Heart right ventricle (tissue), 16 donors: Measurements from ENCODE around the gene CDKN3. TPM values are rescaled to one million over a fixed set of nuclear protein-coding genes. Genes with fewer than 3 reads are reported as not detected.

Experiments used
- ATAC-seq, 8 donors: fragments of 200-7000 bp; cut with Tn5 transposase; one replicate each; pipeline ENCODE4 v1.9.1; 2020; ENCODE audit warnings: mild to moderate bottlenecking in 8 of 8, moderate library complexity in 8 of 8, moderate number of reproducible peaks in 1 of 8
- DNase-seq, 2 donors: peaks; one replicate each; pipeline ENCODE4 v3.0.0-alpha.2; 2020
- H3K27ac ChIP-seq, 10 donors: fragments of 200-600 bp; sonication (generic) in 2 of 10; one replicate each; pipeline versions ENCODE4 v1.5.0 to v1.8.0; 2020 to 2022; ENCODE audit warnings: mild to moderate bottlenecking in 3 of 10
- H3K27me3 ChIP-seq, 7 donors: fragments of 200-600 bp; one replicate each; pipeline ENCODE4 v1.8.0; 2021 to 2022; ENCODE audit warnings: mild to moderate bottlenecking in 2 of 7
- H3K36me3 ChIP-seq, 9 donors: fragments of 200-600 bp; sonication (generic) in 1 of 9; one replicate each; pipeline versions ENCODE4 v1.5.0 to v1.8.0; 2020 to 2022; ENCODE audit warnings: mild to moderate bottlenecking in 2 of 9
- H3K4me1 ChIP-seq, 9 donors: fragments of 200-600 bp; sonication (generic) in 1 of 9; one replicate each; pipeline versions ENCODE4 v1.5.0 to v1.8.0; 2020 to 2022; ENCODE audit warnings: mild to moderate bottlenecking in 4 of 9
- H3K4me3 ChIP-seq, 10 donors: fragments of 200-600 bp; sonication (generic) in 2 of 10; one replicate each; pipeline versions ENCODE4 v1.5.0 to v1.8.0; 2020 to 2022; ENCODE audit warnings: mild to moderate bottlenecking in 7 of 10, moderate library complexity in 2 of 10
- H3K9me3 ChIP-seq, 11 donors: fragments of 200-600 bp in 10 of 11; sonication (generic) in 2 of 11; one replicate each; pipeline versions ENCODE4 v1.5.0 to v1.8.0; 2013 to 2022; ENCODE audit warnings: mild to moderate bottlenecking in 2 of 11, control low read depth in 1 of 11, moderate library complexity in 1 of 11
- WGBS, 2 donors: extraction: QIAGEN DNeasy Blood & Tissue Kit; methylation state at CpG; one replicate each; pipeline ENCODE4 v1.1.7; 2013; ENCODE audit warnings: inconsistent platforms in 1 of 2; 5-methylcytosine and 5-hydroxymethylcytosine counted together
- intact Hi-C, 10 donors: fragments of 100-400 bp; cut with DNase I; formaldehyde crosslinking; loops; one replicate each; pipeline versions ENCODE4 v1.11.1 to v1.14.2; 2022
- polyA plus RNA-seq, 2 donors: library from polyadenylated mRNA; stranded (reverse); fragments of 200-250 nt; gene quantifications; one replicate each; pipeline ENCODE4 v1.2.3, GENCODE V29; 2013
- total RNA-seq, 10 donors: library from RNA; stranded (reverse); fragmentation: NEBNext Ultra II Directional in 3 of 10; extraction: Animal tissue kit (Norgen Biotek cat#: 25700) in 3 of 10; gene quantifications; one replicate each; pipeline versions ENCODE4 v1.2.1 to v1.2.4, GENCODE V29; 2021 to 2023
- TF ChIP-seq, protein P1 (sequence below), 9 donors: fragments of 200-600 bp; sonication (generic) in 2 of 9; IDR thresholded peaks; one replicate each; pipeline versions ENCODE4 v1.5.0 to v1.8.0; 2021 to 2022; ENCODE audit warnings: antibody characterized with exemption in 9 of 9, mild to moderate bottlenecking in 5 of 9, moderate library complexity in 1 of 9
- donor health status: Arrhythmogenic right ventricular cardiomyopathy.
- donor health status: ischemic (EF 13 %, LVEDD 7.1; RV severe dilation, severe dysfunction).
- donor health status: healthy with polysubstance abuse.
- donor health status: DM: no; HTN: yes; CAD: no.
- donor health status: DM: no; HTN: no; CAD: no.
- donor health status: ischemic (EF 25% LVEDD 6.9; RV normal size, moderate dysfunction).
- donor health status: ischemic (EF 25% LVEDD 5.7; RV mildly dilated, moderate dysfunction).
- donor health status: healthy.
- donor health status: DM: yes; HTN: yes; CAD: no.
- donor health status: Ischemic cardiomyopathy.
- donor health status: ischemic (EF 35%, LVEDD 5.7; RV mildly dilated, moderate dysfunction).
- donor health status: nonischemic (EF 11% LVEDD 7.7; RV severe dilation, severe dysfunction).
- donor health status: DM: yes; HTN: yes; CAD: no.
- donor health status: PGD.
- donor health status: ischemic (EF 29% LVEDD 5.4; RV normal size, mild dysfunction).
- donor health status: nonischemic (EF 23%, LVEDD 6.1; RV moderate dilation, normal function).

CDKN3 gene
- total and polyA plus RNA-seq, 12 donors, result 1.8 to 14.7 (median 4.2) TPM

DNA sequence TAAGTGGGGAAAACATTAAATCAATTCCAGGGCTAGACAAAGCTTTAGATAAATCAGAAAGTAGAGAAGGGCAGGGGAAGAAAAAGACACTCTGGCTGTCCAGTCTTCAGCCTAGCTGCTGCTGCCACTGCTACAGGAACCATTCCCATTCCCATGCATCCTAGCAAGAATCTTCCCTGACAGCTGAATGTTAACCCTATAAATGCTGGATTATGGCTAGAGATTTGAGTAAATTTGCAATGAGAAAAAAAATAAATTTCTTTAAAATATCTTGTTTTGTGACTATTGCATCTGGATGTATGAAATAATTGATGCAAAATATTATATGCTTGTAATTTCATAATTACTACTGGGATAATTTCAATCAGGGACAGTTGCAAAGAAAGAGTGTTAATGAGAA lies 15.0 kb upstream of the CDKN3 start:
- intact Hi-C loops, result no loop called here
- Histone ChIP-seq H3K27ac (no peak overlapping the region), H3K27me3 (peaks cover 0 to 6% (median 3%) of the 10 kb centered on the region in 7 donors), H3K4me3 (no peak overlapping the region), H3K36me3 (no peaks in the 10 kb centered on the region), H3K9me3 (peaks cover 0 to 4% (median 0%) of the 10 kb centered on the region in 11 donors), H3K4me1 (no peaks in the 10 kb centered on the region)
- TF ChIP-seq, protein P1, sequence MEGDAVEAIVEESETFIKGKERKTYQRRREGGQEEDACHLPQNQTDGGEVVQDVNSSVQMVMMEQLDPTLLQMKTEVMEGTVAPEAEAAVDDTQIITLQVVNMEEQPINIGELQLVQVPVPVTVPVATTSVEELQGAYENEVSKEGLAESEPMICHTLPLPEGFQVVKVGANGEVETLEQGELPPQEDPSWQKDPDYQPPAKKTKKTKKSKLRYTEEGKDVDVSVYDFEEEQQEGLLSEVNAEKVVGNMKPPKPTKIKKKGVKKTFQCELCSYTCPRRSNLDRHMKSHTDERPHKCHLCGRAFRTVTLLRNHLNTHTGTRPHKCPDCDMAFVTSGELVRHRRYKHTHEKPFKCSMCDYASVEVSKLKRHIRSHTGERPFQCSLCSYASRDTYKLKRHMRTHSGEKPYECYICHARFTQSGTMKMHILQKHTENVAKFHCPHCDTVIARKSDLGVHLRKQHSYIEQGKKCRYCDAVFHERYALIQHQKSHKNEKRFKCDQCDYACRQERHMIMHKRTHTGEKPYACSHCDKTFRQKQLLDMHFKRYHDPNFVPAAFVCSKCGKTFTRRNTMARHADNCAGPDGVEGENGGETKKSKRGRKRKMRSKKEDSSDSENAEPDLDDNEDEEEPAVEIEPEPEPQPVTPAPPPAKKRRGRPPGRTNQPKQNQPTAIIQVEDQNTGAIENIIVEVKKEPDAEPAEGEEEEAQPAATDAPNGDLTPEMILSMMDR (IDR thresholded peaks at IDR 0.05), result no peak
- ATAC-seq, result no peak
- DNase-seq, result no peak

DNA sequence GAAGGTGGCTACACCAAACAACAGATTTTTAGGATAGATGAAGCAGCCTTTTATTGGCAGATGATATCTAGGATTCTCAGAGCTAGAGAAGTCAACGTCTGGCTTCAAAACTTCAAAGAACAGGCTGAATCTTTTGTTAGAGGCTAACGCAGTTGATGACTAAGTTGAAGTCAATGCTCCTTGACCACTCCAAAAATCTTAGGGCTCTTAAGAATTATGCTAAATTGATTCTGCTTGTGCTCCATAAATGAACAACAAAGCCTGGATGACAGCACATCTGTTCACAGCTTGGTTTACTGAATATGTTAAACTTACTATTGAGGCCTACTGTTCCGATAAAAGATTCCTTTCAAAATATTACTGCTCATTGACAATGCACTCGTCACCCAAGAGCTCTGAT lies 13.0 kb upstream of the CDKN3 start:
- H3K9me3 ChIP-seq, result peaks cover 0 to 4% (median 0%) of the 10 kb centered on the region in 11 donors
- DNase-seq, result no peak
- no peak overlapping the region for H3K4me3 ChIP-seq
- H3K27ac ChIP-seq, result no peak overlapping the region
- H3K4me1 ChIP-seq, result no peaks in the 10 kb centered on the region
- TF ChIP-seq, protein P1 (IDR thresholded peaks at IDR 0.05), result no peak
- H3K27me3 ChIP-seq, result peaks cover 0 to 9% (median 3%) of the 10 kb centered on the region in 7 donors
- no peaks in the 10 kb centered on the region for H3K36me3 ChIP-seq
- intact Hi-C loops, result no loop called here
- 95 to 97% methylated on average over 4 of the region's 4 CpGs for WGBS, 2 donors
- ATAC-seq, result no peak

DNA sequence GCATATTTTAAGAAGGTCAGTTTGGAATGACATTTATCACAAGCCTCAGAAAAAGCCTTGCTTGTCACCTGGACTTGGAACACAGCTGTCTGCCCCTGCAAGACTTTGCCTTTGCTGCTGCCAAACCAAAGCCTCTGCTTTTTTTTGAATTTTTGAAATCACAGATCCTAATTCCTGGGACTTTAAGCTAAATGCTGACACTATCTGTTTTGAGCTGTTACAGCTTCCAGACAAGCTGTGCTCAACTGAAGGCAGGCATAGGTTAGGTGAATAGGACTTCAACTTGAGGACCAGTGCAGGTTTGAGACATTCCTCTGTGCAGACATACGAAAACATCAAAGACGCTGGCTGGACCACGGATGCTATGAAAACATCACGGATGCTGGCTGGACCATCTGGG lies 11.3 kb upstream of the CDKN3 start:
- Histone ChIP-seq H3K4me3 (no peak overlapping the region), H3K9me3 (no peaks in the 10 kb centered on the region), H3K27me3 (peaks cover 0 to 12% (median 9%) of the 10 kb centered on the region in 7 donors), H3K4me1 (no peaks in the 10 kb centered on the region), H3K36me3 (no peaks in the 10 kb centered on the region), H3K27ac (no peak overlapping the region)
- WGBS, 2 donors, result 81 to 86% methylated on average over 4 of the region's 4 CpGs
- TF ChIP-seq, protein P1 (IDR thresholded peaks at IDR 0.05), result no peak
- intact Hi-C loops, result no loop called here
- DNase-seq, result no peak
- ATAC-seq, result no peak

GRCh38 chr14:54387328-54387727 lies 9.5 kb upstream of the CDKN3 start:
- DNase-seq (no peak), ATAC-seq (no peak)
- TF ChIP-seq, protein P1 (IDR thresholded peaks at IDR 0.05), result no peak
- Histone ChIP-seq H3K9me3 (no peaks in the 10 kb centered on the region), H3K4me1 (no peaks in the 10 kb centered on the region), H3K4me3 (no peak overlapping the region), H3K27ac (no peak overlapping the region), H3K36me3 (no peaks in the 10 kb centered on the region), H3K27me3 (peaks cover 0 to 12% (median 9%) of the 10 kb centered on the region in 7 donors)
- intact Hi-C loops, result no loop called here
- 92 to 98% methylated on average over 5 of the region's 5 CpGs for WGBS, 2 donors
